Thyroid gland (tissue), 4 donors: ENCODE measurements around the gene GPR35.

Experiments
- POLR2A ChIP-seq, 2 donors: fragments of 450-650 bp; IDR thresholded peaks; one replicate each; pipeline ENCODE4 v1.6.1; 2017; ENCODE audit warnings: antibody characterized with exemption in 2 of 2, mild to moderate bottlenecking in 2 of 2, moderate library complexity in 1 of 2
- TF ChIP-seq, protein P1 (sequence below), 6 experiments: fragments of 200-600 bp in 3 of 6; fragments of 450-650 bp in 3 of 6; sonication (generic) in 3 of 6; IDR thresholded peaks; one replicate each; pipeline ENCODE4 v1.5.1; 2016 to 2019; ENCODE audit warnings: antibody characterized with exemption in 6 of 6, mild to moderate bottlenecking in 2 of 6, inconsistent platforms in 1 of 6, moderate library complexity in 1 of 6

DNA sequence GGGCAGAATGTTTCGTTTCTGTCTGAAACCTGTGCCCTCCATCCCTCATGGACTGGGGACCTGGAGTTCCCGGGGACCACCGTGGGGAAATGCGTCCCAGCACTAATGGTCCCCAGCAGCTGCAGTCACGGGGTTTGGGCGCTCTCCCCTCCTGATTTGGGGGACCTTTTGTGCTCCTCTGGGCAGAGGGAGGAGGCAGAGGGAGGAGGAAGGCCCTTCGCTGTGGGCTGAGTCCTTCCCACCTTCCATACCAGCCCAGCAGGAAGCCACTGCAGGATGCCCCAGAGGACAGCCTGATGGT, 3.2 kb downstream of the GPR35 start:
- TF ChIP-seq POLR2A (IDR thresholded peaks at IDR 0.05) = no peak
- TF ChIP-seq, protein P1, sequence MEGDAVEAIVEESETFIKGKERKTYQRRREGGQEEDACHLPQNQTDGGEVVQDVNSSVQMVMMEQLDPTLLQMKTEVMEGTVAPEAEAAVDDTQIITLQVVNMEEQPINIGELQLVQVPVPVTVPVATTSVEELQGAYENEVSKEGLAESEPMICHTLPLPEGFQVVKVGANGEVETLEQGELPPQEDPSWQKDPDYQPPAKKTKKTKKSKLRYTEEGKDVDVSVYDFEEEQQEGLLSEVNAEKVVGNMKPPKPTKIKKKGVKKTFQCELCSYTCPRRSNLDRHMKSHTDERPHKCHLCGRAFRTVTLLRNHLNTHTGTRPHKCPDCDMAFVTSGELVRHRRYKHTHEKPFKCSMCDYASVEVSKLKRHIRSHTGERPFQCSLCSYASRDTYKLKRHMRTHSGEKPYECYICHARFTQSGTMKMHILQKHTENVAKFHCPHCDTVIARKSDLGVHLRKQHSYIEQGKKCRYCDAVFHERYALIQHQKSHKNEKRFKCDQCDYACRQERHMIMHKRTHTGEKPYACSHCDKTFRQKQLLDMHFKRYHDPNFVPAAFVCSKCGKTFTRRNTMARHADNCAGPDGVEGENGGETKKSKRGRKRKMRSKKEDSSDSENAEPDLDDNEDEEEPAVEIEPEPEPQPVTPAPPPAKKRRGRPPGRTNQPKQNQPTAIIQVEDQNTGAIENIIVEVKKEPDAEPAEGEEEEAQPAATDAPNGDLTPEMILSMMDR (IDR thresholded peaks at IDR 0.05) = no peak
